ENCODE results near the gene RAPGEF6. TPM values are rescaled to one million over a fixed set of nuclear protein-coding genes. Genes with fewer than 3 reads are reported as not detected.
A peak's percentile ranks its signal among the peaks of the same experiment; 100 is the strongest.

Gene RAPGEF6
- total and polyA plus RNA-seq, 9 of the 15 experiments (the other 6 are each of a cell fraction or from before 2014, with no cell fraction given), result 2.7 to 23.4 (median 12.7) TPM

DNA sequence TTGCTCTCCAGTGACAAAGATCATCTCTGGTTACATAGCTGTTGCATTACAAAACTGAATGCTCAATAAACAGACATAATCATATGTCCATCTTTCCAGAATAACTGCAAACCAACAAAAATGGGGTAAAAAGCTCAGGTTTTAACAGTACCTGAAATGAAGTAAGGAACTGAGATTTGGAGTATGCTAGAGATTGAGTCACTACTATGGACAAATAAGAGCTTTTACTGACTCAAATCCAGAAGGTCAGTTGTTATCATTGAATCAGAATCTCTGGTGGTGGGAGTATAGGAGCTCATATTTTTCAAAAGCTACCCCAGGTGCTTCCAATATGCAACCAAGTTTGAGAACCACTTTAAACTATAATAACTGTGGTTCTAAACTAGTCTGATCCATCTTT, 4.1 kb upstream of the RAPGEF6 start:
- Histone ChIP-seq H3K36me3 (ENCODE audit: control insufficient read depth, insufficient read depth, low read length) (peaks cover 9% of the 10 kb centered on the region; the same call in 2 of the 3 replicates), H3K79me2 (ENCODE audit: control insufficient read depth, insufficient read depth, low read length) (peaks cover 9% of the 10 kb centered on the region), H3K4me1 (replicated peaks in 1 of 2; ENCODE audit: control insufficient read depth in 2 of 2, insufficient read depth in 2 of 2, low read length in 2 of 2) (peaks cover 4 to 32% of the 10 kb centered on the region in 2 experiments; a peak in 4 of 5 replicates), H3K4me2 (ENCODE audit: insufficient read depth, low read length) (no peak overlapping the region), H3K9me3 (replicated peaks; ENCODE audit: control insufficient read depth, insufficient read depth, low read depth, low read length) (no peaks in the 10 kb centered on the region), H3K9ac (ENCODE audit: insufficient read depth in 1 of 2, low read depth in 2 of 2, low read length in 2 of 2) (no peak overlapping the region), H3K27ac (ENCODE audit: extremely low read depth, low read depth, low read length) (no peak overlapping the region), H2AFZ (ENCODE audit: low read depth, low read length) (no peak overlapping the region), H4K20me1 (replicated peaks; ENCODE audit: control insufficient read depth, insufficient read depth, low read length) (no peaks in the 10 kb centered on the region), H3K9me1 (ENCODE audit: control insufficient read depth, insufficient read depth, low read length) (no peaks in the 10 kb centered on the region), H3K27me3 (ENCODE audit: control insufficient read depth in 2 of 2, insufficient read depth in 2 of 2, low read length in 2 of 2) (no peaks in the 10 kb centered on the region), H3K4me3 (no peak overlapping the region)
- in situ Hi-C loops (cut with MboI), result no loop called here
- no TSS peak for BruUV-seq (replicated peaks)
- no peak for DNase-seq (ENCODE audit: extremely low read depth in 1 of 4, low spot score in 3 of 4)
- ATAC-seq, result no peak
- ChIA-PET CTCF (ENCODE audit: low intra/inter-chr PET ratio) (no interaction called here), POLR2A (interaction anchor here (0.6 to 1.9 kb wide), 6 partner anchors 8 to 158 kb away, joined by 3 to 6 read pairs (median 3); partner anchors contain the start of gene FNIP1)
- no peak for FAIRE-seq
- intact Hi-C loops (cut with micrococcal nuclease), result loop anchor here (5.0 kb wide), 1 partner anchor 108 kb away; no protein-coding TSS in a partner anchor
- peak; percentile 65 to 66; a peak in 3 of 4 replicates for TF ChIP-seq KDM1A (IDR thresholded peaks at IDR 0.05)
- no peak for TF ChIP-seq CREB1 (IDR thresholded peaks at IDR 0.05)
- no peak for TF ChIP-seq CREB1 (CRISPR knock-in tag; IDR thresholded peaks at IDR 0.05)

DNA sequence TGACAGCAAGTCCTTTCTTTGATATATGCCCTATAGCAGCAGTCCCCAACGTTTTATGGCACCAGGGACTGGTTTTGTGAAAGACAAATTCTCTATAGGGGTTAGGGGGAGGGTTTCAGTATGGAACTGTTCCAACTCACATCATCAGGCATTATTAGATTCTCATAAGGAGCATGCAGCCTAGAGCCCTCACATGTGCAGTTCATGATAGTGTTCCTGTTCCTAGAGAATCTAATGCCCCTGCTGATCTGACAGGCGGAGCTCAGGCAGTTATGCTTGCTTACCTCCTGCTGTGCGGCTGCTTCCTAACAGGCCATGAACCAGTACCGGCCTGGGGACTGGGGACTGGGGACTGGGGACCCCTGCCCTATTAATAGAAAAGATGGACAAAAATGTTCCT, 2.7 kb upstream of the RAPGEF6 start:
- Histone ChIP-seq H3K9ac (ENCODE audit: insufficient read depth in 1 of 2, low read depth in 2 of 2, low read length in 2 of 2) (peak overlapping the region in 1 of 2 experiments; percentile 99; a peak in 2 of 4 replicates), H3K9me3 (replicated peaks; ENCODE audit: control insufficient read depth, insufficient read depth, low read depth, low read length) (no peaks in the 10 kb centered on the region), H3K36me3 (ENCODE audit: control insufficient read depth, insufficient read depth, low read length) (peaks cover 3% of the 10 kb centered on the region; the same call in 2 of the 3 replicates), H3K4me1 (replicated peaks in 1 of 2; ENCODE audit: control insufficient read depth in 2 of 2, insufficient read depth in 2 of 2, low read length in 2 of 2) (peaks cover 11 to 34% of the 10 kb centered on the region in 2 experiments; a peak in 4 of 5 replicates), H4K20me1 (replicated peaks; ENCODE audit: control insufficient read depth, insufficient read depth, low read length) (peaks cover 2% of the 10 kb centered on the region; the same call in 1 of the 2 replicates), H3K4me3 (no peak overlapping the region), H3K27ac (ENCODE audit: extremely low read depth, low read depth, low read length) (peak overlapping the region; percentile 99; the same call in 2 of the 3 replicates), H3K9me1 (ENCODE audit: control insufficient read depth, insufficient read depth, low read length) (no peaks in the 10 kb centered on the region), H2AFZ (ENCODE audit: low read depth, low read length) (no peak overlapping the region; the same call in 1 of the 2 replicates), H3K79me2 (ENCODE audit: control insufficient read depth, insufficient read depth, low read length) (peaks cover 24% of the 10 kb centered on the region), H3K4me2 (ENCODE audit: insufficient read depth, low read length) (no peak overlapping the region), H3K27me3 (ENCODE audit: control insufficient read depth in 2 of 2, insufficient read depth in 2 of 2, low read length in 2 of 2) (no peaks in the 10 kb centered on the region)
- ChIA-PET POLR2A (interaction anchor here (0.9 kb wide), 1 partner anchor 14 kb away, joined by 4 read pairs; no protein-coding TSS in a partner anchor), CTCF (ENCODE audit: low intra/inter-chr PET ratio) (no interaction called here)
- intact Hi-C loops (cut with micrococcal nuclease) (loop anchor here (5.0 kb wide), 1 partner anchor 110 kb away; no protein-coding TSS in a partner anchor), in situ Hi-C loops (cut with MboI) (no loop called here)
- peak in 1 of 4 experiments; percentile 75 for DNase-seq (ENCODE audit: extremely low read depth in 1 of 4, low spot score in 3 of 4)
- ATAC-seq, result no peak
- WGBS (ENCODE audit: insufficient coverage, low coverage, missing lambda C conversion rate), result 23% methylated on average over 3 of the region's 4 CpGs
- no TSS peak for BruUV-seq (replicated peaks)
- peak; percentile 19 for FAIRE-seq
- TF ChIP-seq ZNF79 (CRISPR knock-in tag; IDR thresholded peaks at IDR 0.05; ENCODE audit: low read depth) (no peak), SREBF2 (CRISPR knock-in tag; IDR thresholded peaks at IDR 0.05) (no peak), RHOXF2B (CRISPR knock-in tag; conservative IDR thresholded peaks at IDR 0.05) (no peak), ZNF24 (IDR thresholded peaks at IDR 0.05) (no peak), EZH2 (IDR thresholded peaks at IDR 0.05; ENCODE audit: borderline replicate concordance, low read depth, low read length) (no peak), DPF2 (IDR thresholded peaks at IDR 0.05) (0 out of 2 replicates have a peak, but pooled peaks have one; percentile 15), CREM (IDR thresholded peaks at IDR 0.05; ENCODE audit: low read depth) (no peak), ETV6 (IDR thresholded peaks at IDR 0.05; ENCODE audit: borderline replicate concordance in 1 of 2, low read depth in 2 of 2, low read length in 1 of 2) (no peak), ETV6 (CRISPR knock-in tag; IDR thresholded peaks at IDR 0.05; ENCODE audit: borderline replicate concordance) (no peak), TEAD4 (IDR thresholded peaks at IDR 0.05; ENCODE audit: low read length) (0 out of 2 replicates have a peak, but pooled peaks have one; percentile 12), TEAD4 (CRISPR knock-in tag; IDR thresholded peaks at IDR 0.05; ENCODE audit: borderline replicate concordance) (no peak), HNRNPUL1 (IDR thresholded peaks at IDR 0.05; ENCODE audit: low read length) (no peak), ELF1 (tag; IDR thresholded peaks at IDR 0.05) (no peak), THRAP3 (IDR thresholded peaks at IDR 0.05; ENCODE audit: borderline replicate concordance) (no peak)
- TF ChIP-seq, protein P1, sequence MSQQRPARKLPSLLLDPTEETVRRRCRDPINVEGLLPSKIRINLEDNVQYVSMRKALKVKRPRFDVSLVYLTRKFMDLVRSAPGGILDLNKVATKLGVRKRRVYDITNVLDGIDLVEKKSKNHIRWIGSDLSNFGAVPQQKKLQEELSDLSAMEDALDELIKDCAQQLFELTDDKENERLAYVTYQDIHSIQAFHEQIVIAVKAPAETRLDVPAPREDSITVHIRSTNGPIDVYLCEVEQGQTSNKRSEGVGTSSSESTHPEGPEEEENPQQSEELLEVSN (IDR thresholded peaks at IDR 0.05; ENCODE audit: borderline replicate concordance in 1 of 2, extremely low read depth in 1 of 2, insufficient read depth in 1 of 2, insufficient read length in 1 of 2, low read depth in 1 of 2, low read length in 1 of 2, poor library complexity in 1 of 2, severe bottlenecking in 1 of 2), result no peak

Measured in K562 (cell line).